ENCODE data around the gene EML4.
A peak's percentile ranks its signal among the peaks of the same experiment; 100 is the strongest.

Gene EML4

DNA sequence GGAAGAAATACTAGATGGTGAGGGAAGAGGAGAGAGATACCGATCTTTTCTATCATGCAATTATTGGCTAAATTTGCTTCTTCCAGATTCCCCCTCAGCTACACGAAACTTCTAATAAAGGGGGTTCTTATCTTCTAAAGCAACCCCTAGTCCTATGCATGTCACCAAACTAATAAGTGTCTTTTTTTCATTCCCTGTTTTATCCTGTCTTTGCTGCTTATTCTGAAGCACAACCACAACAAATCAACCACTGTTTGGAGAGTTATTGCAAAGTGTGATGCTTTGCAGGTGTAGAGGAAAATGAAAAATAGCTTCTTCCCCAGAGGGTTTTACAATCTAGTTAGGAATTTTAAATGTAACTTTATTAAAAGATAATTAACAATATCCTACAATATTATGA is 60.8 kb downstream of the EML4 start:
- no peak for DNase-seq

DNA sequence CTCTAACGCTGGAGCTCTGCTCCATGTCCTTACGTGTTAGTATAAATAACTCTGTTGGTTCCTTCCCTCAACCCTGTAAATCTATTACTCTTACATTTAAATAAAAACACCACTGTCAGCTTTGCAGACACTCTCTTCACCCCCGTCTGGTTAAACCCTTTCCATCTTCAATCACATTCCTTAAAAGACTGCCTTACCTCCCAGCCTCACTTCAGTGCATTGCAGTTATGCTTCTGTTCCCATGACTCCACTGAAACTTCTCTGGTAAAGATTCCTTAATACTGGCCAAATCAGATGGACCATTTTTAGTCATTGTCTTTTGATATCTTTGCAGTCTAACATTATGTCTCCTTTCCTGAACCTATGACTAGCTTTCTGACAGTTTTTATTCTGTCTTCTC is 61.7 kb downstream of the EML4 start:
- no peak for DNase-seq

DNA sequence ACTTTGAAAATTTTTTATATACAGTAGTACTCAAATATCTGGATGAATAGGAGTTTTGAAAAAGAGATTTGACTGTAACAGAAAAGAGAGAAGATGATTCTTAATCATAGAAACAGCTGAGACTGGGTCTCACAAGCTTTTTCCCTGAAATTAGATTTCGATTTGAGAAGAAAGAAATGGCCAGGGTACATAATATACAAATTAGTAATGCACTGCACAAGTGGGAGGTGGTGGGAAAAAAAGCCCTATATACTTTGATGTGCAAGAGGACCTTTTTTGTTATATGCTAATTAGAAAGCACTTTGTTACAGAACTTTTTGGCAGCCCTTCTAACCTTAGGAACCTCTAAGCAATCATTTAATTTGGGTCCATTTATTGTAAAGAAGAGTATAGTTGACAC is 62.9 kb downstream of the EML4 start:
- no peak for DNase-seq

DNA sequence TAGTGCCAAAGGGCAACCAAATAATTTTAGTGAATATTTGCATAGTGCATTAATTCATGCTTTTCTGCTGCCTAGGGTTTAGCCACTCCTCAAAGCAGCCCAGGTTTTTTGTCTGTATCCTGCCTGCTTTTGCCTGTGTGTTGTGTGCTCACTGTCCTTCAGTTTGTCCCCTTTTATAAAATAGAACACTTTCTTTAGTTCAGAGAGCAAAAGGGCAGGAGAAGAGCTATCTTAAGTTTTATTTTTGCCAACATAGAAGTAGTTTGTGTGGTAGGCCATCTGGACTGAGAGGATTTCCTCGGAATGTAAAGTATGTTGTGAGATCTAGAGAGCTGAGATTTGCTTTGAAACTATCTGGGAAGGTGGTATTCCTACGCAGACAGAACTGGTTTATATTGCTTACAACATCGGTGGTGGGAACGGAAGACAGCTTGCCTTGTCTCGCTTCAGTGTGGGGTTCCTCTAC is 64.9 kb downstream of the EML4 start:
- no peak for DNase-seq

DNA sequence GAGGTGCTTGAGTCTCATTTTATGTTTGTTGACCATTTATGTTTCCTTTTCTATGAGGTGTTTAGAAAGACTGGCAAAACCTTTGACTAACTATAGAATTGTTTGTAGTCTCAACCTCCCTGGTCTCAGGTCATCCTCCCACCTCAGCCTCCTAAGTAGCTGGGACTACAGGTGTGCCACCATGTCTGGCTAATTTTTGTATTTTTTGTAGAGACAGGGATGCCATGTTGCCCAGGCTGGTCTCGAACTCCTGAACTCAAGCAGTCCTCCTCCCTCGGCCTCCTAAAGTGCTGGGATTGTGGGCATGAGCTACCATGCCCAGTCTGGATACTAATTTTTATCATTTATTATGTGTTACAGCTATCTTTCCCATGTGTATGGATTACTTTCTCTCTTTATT is 67.8 kb downstream of the EML4 start:
- DNase-seq = no peak

DNA sequence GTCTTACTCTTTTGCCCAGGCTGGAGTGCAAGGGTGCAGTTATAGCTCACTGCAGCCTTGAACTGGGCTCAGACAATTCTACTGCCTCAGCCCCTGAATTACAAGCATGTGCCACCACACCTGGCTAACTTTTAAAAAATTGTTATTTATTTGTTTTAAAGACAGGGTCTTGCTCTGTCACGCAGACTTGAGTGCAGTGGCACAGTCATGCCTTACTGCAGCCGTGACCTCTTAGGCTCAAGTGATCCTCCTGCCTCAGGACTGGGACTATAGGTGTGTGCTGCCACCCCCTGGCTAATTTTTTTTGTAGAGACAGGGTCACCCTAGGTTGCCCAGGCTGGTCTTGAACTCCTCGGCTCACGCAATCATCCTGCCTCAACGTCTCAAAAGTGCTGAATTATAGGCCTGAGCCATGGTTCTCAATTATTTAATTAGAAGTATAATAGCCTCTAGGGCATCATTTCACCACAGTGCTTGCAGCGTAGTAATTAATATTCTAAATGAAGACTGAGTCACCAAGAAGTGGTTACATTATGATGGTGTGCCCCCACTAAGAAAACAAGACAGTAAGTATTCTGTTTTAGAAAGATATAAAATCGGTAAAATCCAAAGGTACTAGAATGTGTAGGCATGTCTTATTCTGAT is 69.6 kb downstream of the EML4 start:
- peak; percentile 38 for DNase-seq

DNA sequence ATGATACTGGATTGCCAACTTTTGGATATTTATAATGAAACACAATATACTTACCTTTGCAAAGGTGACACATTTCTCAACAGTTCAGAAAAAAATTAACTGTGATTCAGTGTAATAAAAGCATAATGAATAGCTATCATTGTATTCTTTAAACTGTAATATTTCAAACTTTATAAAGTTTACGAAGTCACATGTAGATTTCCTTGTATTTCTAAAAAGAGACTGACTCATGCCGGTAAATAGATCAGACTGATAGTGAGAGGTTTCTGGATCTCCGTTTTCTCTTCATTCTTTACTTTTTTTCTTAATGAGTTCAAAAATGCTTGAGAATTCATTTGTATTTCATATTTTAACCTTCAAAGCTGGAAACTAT is 70.1 kb downstream of the EML4 start:
- DNase-seq = no peak

DNA sequence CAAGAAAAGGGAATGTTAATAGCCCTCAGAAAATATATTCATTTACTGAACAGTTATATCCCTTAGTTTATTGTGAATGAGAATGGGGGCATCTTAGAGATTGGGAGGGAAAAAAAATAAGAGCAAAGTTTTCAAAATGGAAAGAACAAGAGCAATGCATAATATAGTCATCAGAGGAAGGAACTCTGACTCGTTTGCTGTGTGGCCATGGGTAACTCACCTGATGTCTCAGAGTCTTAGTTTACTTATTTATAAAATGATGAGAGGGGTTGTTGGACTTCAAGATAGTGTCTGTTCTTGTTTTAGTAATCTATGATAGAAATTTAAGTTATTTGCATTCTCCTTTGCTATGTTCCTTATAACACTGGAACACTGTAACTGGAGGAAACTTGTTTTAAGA is 70.7 kb downstream of the EML4 start:
- no peak for DNase-seq

DNA sequence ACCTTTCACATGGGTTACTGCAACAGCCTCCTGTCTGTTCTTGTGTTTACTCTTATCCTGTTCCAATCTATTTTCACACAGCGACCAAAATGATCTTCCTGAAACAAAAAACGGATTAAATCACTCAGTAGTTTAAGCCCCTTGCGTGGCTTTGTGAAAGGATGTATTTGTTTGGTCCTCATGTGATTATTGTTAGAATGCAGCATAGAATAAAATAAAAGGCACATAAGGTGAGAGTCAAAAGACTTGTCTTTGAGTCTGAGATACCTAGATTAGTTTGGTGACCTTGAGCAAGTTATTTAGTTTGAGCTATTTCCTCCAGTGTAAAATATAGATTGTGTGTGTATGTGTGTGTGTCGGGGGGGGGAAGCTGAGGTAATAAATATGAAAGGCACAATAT is 72.4 kb downstream of the EML4 start:
- DNase-seq = no peak

DNA sequence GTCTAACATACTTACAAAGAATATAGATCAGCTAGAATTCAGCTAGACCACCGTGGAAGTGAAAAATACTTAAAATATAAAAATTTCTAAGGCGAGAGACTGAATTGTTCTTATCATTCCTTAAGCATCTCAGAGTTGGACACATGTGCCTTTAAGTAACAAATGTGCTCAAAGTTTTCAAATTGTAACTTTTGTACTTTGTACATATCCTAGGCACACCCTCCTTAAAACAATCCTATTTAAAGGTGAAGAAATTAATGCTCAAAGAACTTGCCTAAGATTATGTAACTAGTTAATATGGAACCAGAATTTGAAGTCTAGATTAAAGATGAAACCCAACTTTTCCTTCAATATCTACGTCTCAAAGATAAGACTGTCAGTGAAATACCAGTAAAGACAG is 74.1 kb downstream of the EML4 start:
- no peak for DNase-seq

DNA sequence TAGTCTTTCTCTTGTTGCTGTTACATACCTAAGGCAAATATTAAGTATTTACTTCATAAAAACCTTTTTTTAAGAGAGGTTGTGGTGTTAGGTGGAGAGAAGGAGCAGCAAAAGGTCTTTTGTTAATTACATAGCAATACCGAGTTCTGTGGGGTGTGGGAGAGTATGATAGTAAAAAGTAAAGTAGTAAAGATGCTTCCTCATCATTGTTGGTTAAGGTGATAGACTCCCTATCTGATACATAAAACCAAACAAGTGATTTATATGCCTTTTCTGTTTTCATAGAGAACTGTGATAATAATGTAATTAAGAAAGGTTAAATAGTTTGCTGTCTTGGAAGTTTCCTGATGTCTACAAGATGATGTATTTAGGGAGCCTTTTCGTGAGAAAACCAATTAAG is 75.4 kb downstream of the EML4 start:
- no peak for DNase-seq

DNA sequence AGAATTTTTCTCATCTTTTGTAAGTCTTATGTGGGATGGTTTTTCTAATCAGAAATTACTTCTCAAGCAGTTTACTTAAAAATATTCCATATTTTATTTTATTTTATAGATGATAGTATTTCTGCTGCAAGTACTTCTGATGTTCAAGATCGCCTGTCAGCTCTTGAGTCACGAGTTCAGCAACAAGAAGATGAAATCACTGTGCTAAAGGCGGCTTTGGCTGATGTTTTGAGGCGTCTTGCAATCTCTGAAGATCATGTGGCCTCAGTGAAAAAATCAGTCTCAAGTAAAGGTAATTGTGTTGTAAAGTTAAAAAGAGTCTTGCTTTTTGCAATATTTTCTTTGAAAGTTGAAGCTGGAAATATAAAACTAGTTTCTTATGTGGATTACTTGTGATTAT is 76.2 kb downstream of the EML4 start:
- DNase-seq = no peak

DNA sequence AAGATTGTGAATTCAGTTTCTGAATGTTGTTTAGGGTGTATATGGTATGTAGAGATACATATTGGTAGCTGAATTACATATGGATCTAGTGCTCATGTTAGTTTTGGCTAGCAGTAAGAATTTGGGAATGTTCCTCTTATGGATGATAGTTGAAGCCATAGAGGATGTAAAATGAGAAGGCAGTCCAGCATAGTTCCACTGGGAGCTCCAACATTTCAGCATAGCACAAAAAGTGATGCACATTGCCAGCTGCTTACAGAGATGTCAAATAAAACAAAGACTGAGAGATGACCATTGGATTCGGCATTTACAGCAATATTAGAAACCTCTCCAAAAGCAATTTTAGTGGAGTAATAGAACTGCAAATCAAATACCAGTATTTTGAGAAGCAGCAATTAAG is 77.4 kb downstream of the EML4 start:
- no peak for DNase-seq

DNA sequence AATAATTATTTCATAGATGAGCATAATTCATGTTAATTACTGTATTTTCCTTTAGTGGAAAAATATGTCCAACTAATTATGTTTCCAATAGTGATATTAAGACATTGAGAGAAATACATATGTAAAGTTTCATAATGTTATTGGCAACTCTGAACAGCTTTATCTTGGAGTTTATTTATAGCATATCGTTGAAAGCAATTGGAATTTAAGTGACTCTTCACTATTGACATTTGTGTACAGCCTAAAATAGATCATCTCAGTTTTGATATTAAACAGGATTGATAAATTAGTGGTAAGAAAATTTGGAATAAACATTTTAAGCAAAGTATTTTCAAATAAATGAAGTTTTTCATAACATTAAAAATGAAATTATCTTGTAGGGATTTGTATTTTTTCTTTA is 79.7 kb downstream of the EML4 start:
- no peak for DNase-seq

DNA sequence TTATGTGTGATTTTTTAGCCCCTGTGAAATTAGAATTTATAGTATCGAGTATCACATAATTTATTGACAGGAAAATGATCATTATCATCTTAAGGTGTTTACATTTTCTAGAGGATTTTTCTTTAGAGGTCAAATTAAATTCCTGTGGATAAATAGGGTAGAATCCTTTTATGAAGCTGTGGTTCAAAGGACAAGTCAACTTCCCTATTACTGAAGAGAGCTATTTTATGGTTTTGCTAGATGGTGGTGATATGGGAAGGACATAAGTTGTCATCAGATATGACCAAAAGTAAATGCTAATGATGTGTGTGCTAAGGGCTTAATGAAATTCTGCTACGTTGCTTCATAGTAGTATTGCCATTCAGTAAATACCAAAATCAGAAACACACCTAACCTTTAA is 80.1 kb downstream of the EML4 start:
- DNase-seq = no peak

DNA sequence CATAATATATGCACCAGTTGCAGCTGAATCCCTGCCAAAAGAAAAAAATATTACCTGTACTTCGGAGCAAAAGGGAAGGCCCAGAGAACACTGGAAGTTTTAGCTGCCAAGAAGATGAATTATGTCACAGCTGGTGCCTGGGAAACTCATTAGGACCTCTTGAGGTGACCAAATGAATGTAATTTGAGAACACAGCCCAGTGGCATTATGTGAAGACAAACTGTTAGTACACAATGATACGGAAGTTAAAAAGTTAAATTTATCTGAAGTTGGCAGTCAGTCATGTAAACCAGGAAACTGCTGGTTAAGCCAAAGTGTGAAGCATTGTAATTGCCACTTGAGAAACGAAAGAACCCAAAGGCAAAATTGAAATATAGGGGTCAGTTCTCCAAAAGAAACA is 80.7 kb downstream of the EML4 start:
- DNase-seq = peak; percentile 47

DNA sequence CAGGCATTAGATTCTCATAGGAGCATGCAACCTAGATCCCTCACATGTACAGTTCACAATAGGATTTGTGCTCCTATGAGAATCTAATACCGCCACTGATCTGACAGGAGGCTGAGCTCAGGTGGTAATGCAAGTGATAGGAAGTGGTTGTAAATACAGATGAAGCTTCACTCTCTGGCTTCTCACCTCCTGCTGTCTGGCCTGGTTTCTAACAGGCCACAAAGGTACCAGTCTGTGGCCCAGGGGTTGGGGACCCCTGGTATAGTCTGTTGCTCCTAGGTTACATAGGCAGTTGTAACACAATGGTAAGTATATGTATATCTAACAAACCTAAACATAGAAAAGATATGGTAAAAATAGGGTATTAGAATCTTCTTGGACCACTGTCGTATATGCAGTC is 81.8 kb downstream of the EML4 start:
- no peak for DNase-seq

DNA sequence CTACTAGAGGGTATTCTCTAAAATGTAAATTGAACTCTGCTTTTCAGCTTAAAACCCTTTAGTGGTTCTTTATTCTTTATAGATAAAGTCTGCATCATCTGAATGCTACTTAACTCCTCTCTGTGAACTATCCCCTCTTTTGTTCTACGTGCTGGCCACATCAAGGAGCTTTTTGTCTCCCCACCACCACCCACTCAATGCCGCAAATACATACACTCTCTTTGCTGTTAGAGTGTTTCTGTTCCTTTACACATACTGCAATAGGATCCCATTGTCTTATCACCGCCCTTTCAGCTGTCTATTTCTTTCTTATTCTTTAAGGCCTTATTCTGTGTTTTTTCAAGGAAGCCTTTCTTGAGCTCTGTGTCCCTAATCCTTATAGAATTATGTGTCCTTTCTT is 83.3 kb downstream of the EML4 start:
- no peak for DNase-seq

DNA sequence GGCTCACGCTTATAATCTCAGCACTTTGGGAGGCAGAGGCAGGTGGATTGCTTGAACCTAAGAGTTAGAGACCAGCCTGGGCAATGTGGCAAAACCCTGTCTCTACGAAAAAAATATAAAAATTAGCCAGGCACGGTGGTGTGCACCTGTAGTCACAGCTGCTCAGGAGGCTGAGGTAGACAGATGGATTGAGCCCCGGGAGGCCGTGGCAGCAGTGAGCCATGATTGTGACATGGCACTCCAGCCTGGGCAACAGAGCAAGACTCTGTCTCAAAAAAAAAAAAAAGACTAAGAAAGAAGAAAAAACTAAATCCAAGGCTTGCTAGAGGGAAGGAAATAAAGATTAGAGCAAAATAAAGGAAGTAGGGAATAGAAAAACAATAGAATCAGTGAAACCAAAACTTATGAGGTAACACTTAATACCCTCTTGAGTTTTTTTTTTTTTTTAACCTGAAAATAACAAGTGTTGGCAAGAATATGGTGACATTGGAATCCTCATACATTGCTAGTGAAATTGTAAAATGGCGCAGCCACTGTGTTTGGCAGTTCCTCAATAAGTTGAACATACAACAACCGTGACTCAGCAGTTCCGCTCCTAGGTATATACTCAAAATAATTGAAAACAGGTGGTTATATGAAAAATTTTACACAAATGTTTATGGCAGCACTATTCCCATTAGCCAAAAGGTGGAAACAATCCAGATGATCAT is 85.2 kb downstream of the EML4 start:
- no peak for DNase-seq

DNA sequence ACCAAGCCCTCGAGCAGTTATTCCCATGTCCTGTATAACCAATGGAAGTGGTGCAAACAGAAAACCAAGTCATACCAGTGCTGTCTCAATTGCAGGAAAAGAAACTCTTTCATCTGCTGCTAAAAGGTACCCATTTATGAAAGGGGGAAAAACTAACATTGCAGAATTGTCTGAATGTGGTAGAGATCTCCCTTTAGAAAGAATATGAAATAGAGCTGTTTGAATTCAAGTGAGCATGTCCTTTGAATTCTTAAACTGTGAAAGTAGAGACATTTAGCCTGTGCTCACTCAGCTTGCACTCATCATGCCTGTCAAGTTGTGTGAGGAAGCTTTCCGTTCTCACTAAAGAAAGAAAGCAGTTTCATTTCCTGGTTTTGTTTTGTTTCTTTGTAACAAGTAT is 87.4 kb downstream of the EML4 start:
- DNase-seq = no peak

DNA sequence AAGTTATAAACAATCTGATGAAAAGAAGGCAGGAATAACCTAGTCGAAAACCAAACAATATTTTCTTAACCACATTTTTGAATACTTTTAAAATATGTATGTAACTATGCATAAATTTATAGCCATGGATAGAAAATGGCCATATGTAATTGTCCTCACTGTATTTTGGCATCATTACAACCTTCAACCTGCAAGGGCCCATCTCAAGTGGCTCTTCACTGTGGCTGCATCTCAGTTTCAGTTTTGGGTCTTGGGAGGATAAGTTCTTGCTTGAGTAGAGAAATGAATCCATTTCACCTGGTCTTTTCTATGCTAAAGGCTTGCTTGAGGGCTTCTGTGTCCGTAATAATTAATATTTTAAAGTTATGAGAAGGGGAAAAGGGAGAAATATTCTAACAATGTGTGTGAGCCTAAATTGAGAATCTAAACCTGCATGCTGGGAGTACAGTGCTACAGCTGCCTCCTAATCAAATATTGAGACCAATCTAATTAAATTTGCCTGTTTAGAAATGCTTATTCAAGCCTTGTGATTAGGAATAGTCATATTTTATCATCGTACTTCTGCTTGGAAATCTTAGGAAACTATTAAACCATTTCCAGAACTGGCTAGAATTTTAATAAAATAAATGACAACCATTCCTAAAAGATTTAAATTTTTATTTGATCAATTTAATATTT is 92.5 kb downstream of the EML4 start:
- no peak for DNase-seq

DNA sequence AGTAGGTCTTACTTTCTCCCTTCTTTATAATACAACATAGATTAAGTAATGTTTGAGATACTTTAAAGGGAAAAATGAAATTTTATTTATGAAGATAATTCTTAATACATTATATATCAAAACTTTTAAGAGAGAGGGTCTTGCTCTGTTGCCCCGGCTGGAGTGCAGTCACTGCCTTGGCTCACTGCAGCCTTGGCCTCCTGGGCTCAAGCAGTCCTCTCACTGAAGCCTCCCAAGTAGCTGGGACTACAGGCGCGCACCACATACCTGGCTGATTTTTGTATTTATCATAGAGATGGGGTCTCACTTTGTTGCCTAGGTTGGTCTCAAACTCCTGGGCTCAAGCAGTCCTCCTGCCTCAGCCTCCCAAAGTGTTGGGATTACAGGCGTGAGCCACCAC is 97.1 kb downstream of the EML4 start:
- no peak for DNase-seq

DNA sequence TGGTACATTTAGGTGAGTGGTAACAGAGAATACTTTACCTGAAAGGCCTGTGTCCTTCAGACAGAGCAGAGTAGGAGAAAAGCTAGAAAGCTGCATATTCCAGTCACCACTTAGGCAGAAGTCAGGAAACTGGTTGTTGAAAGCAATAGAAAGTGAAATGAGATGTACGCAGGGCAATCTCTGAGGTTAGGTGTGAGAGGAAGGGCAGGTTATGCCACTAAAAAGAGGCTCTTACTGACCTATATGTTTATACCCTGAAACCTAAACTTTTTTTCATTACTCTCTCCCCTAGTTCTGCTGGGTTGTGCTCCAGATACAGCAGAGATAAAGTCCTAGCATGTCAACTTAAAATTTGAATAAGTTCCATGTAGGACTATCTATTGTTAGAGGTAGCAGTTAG is 98.4 kb downstream of the EML4 start:
- no peak for DNase-seq

DNA sequence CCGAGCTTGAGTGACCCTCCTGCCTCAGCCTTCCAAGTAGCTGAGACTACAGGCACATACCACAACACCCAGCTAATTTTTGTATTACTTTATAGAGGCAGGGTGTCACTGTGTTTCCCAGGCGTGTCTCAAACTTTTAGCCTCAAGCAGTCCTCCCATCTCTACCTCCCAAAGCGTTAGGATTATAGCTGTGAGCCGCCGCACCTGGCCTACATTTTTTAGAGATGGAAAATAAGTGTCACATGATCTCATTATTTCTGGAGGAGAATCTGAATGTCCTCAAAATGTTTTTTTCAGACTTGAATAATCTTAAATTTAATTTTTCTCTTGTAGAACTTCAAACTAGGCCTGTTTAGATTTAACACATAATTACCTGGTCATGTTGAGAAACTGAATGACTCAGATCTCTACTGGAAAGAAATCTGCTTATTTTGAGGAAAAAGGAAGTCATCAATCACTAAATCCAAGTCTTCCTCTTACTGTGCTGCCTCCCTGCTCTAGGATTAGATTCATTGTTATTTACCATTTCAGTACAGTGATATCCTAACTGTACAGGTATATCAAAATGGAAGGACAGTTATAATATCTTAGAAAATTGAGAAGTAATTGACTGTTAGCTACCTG is 99.5 kb downstream of the EML4 start:
- no peak for DNase-seq
